DMS53 (cell line): ENCODE results near the gene FAM72D.
A peak's percentile ranks its signal among the peaks of the same experiment; 100 is the strongest.
"Not testable (repeated sequence)": the region's sequence is repeated elsewhere in the genome, so short reads cannot be mapped to it uniquely, and the experiment has no call there.

Experiments
- DNase-seq: peaks from one replicate; lab custom pipeline; 2025; lab: John Stamatoyannopoulos, UW

The FAM72D gene

GRCh38 chr1:145146308-145146707, 50.5 kb downstream of the FAM72D start:
- DNase-seq = not testable (repeated sequence)

DNA sequence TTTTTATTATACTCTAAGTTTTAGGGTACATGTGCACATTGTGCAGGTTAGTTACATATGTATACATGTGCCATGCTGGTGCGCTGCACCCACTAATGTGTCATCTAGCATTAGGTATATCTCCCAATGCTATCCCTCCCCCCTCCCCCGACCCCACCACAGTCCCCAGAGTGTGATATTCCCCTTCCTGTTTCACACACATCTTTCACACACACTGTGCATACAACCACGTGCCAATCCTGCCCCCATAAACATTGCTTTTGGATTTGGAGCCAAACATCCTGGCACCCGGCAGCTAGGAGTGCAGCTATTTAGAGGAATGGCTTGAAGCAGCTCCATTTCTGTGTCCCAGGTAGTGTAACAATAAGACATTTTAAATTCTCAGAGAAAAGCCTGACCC, 51.4 kb downstream of the FAM72D start:
- DNase-seq = not testable (repeated sequence)

DNA sequence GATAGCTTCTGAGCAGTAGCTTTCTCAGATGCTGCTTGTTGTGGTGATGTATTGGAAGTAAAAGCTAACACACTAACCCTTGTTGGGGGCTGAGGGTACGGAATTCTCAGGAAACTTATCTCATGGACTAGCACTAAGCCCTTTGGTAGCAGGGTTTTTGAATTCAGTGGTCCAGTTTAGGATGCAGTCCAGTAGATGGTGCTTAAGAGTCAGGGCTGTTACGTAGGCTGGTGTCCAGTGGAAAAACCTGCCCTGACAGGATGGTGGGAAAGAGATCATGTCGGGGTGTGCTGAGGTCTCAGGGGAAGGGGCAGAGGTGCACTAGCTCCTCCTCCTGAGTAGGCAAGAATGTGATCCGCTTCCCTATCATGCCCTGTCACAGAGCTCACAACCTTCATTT, 59.6 kb downstream of the FAM72D start:
- not testable (repeated sequence) for DNase-seq

GRCh38 chr1:145155873-145156272, 60.1 kb downstream of the FAM72D start:
- not testable (repeated sequence) for DNase-seq

- DNase-seq = peak; percentile 69
Measured at GRCh38 chr1:145156891-145157610, 61.3 kb downstream of the FAM72D start.

- DNase-seq = not testable (repeated sequence)
Measured at GRCh38 chr1:145157715-145158114, 61.9 kb downstream of the FAM72D start.

DNA sequence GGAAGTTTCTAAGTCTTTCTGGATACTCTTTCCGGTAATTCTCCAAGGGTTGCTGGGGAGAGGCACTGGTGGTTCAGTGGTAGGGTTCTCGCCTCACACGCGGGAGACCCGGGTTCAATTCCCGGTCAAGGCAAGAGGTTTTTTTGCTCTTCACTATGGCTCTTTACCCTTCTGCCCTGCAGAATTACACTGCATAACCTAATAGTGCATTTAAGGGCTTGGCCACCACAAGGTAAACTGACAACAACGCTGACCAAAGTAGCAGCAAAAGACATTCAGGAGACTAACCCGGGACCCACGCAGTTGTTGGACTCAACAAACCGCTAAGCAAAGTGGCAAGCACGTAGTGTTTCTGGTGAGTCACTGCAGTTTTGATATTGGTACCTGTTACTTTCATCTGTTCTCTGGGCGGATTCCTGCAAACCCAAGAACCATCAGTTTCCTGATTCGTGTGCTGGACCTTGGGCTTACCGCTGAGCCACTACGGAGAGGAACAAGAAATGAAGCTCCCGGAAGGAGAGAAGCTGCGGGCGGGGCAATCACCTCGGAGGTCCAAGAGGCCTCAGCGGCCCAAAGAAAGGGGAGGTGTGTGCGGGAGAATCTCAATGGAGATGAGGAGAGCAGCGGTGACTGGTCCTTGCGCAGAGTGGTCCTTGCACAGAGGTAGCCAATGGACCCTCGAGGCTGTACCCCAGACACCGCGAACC, 65.4 kb downstream of the FAM72D start:
- not testable (repeated sequence) for DNase-seq
